OCI-LY3 (cell line): ENCODE results near the gene TOMM7.
"Not testable (repeated sequence)": the region's sequence is repeated elsewhere in the genome, so short reads cannot be mapped to it uniquely, and the experiment has no call there.

Source experiments
- H2AFZ ChIP-seq: fragments of 200-600, 300-600 bp; shearing (Covaris generic); 2 replicates; pipeline ENCODE4 v1.6.0; 2014; ENCODE audit warnings: antibody characterized with exemption, low read depth, low read length
- H3K27ac ChIP-seq: fragments of 200-600, 300-600 bp; sonication (generic); 2 replicates; pipeline ENCODE4 v1.5.1; 2014; ENCODE audit warnings: mild to moderate bottlenecking, low read length, moderate library complexity, mixed read lengths
- H3K27me3 ChIP-seq: fragments of 200-600, 300-600 bp; sonication (generic); 2 replicates; pipeline ENCODE4 v1.6.1; 2014; ENCODE audit warnings: low read depth, low read length, mixed read lengths
- H3K36me3 ChIP-seq: fragments of 200-600, 300-600 bp; sonication (generic); replicated peaks from 2 replicates; pipeline ENCODE3; 2014; ENCODE audit warnings: low read depth, low read length, mixed read lengths
- H3K4me1 ChIP-seq: fragments of 300-600, 200-600 bp; sonication (generic); 2 replicates; pipeline ENCODE4 v1.6.1; 2014; ENCODE audit warnings: low read length, mixed read lengths
- H3K4me2 ChIP-seq: fragments of 200-600, 300-600 bp; sonication (generic); 2 replicates; pipeline ENCODE4 v1.6.1; 2014; ENCODE audit warnings: low read length, mixed read lengths
- H3K4me3 ChIP-seq: fragments of 300-600, 200-600 bp; sonication (generic); 2 replicates; pipeline ENCODE4 v1.5.1; 2014; ENCODE audit warnings: antibody characterized with exemption, mild to moderate bottlenecking, low read length, moderate library complexity
- H3K79me2 ChIP-seq: fragments of 300-600, 200-600 bp; shearing (Covaris generic); 2 replicates; pipeline ENCODE4 v1.6.1; 2014; ENCODE audit warnings: mild to moderate bottlenecking, low read length, mixed read lengths
- H3K9ac ChIP-seq: fragments of 300-600, 200-600 bp; shearing (Covaris generic); 2 replicates; pipeline ENCODE4 v1.6.0; 2014; ENCODE audit warnings: mild to moderate bottlenecking, low read length, moderate library complexity
- H3K9me3 ChIP-seq: fragments of 200-600, 300-600 bp; shearing (Covaris generic); 2 replicates; pipeline ENCODE4 v1.6.1; 2014; ENCODE audit warnings: low read length, mixed read lengths; ENCODE audit not compliant: insufficient read depth
- H4K20me1 ChIP-seq: fragments of 200-600, 300-600 bp; sonication (generic); 2 replicates; pipeline ENCODE4 v1.6.1; 2016; ENCODE audit warnings: low read length, mixed read lengths; ENCODE audit not compliant: insufficient read depth
- CTCF ChIP-seq: fragments of 200-600, 300-600 bp; sonication (generic); IDR thresholded peaks from 2 replicates; pipeline ENCODE4 v1.5.1; 2014; ENCODE audit warnings: antibody characterized with exemption, low read length, low read depth
- EZH2phosphoT487 ChIP-seq: fragments of 200-600 bp; shearing (Covaris generic); IDR thresholded peaks from 2 replicates; pipeline ENCODE4 v1.6.1; 2018; ENCODE audit warnings: antibody characterized with exemption, mixed run types, low read depth

The TOMM7 gene

GRCh38 chr7:22841954-22842353 lies 19.3 kb upstream of the TOMM7 start:
- H4K20me1 ChIP-seq, result no peaks in the 10 kb centered on the region
- H3K27me3 ChIP-seq, result no peaks in the 10 kb centered on the region
- 0 out of 2 replicates have a peak overlapping the region, but pooled peaks have one; percentile 7 for H3K4me3 ChIP-seq
- peak overlapping the region; percentile 96 for H3K27ac ChIP-seq
- H3K4me1 ChIP-seq, result peaks cover 73% of the 10 kb centered on the region
- no peaks in the 10 kb centered on the region for H3K9me3 ChIP-seq
- H3K79me2 ChIP-seq, result no peaks in the 10 kb centered on the region
- peak overlapping the region; percentile 42; the same call in 1 of the 2 replicates for H2AFZ ChIP-seq
- peak overlapping the region; percentile 63 for H3K9ac ChIP-seq
- peaks cover 3% of the 10 kb centered on the region for H3K36me3 ChIP-seq
- peak overlapping the region; percentile 72 for H3K4me2 ChIP-seq
- TF ChIP-seq EZH2phosphoT487 (no peak), CTCF (no peak)

DNA sequence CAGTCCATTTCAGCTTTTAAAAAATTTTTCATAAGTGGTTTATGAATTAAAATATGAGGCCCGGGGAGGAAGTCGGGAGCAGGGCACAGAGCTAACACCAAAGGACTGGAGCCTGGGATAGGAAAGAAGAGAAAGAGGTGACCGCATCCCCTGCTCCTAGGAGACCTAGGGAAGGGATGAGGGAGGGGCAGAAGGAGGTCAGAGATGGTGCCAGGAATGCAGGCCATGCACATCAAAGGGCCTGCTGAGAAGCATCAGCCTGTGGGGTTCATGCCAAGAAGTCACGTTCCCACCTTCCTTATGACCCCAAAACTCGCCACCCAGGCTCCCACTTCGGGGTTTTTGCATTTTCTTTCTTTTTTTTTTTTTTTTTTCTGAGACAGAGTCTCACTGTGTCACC lies 14.7 kb upstream of the TOMM7 start:
- H3K79me2 ChIP-seq, result no peaks in the 10 kb centered on the region
- H3K4me1 ChIP-seq, result peaks cover 42% of the 10 kb centered on the region
- no peaks in the 10 kb centered on the region for H3K36me3 ChIP-seq
- H3K4me3 ChIP-seq, result no peak overlapping the region
- H3K27me3 ChIP-seq, result no peaks in the 10 kb centered on the region
- no peaks in the 10 kb centered on the region for H4K20me1 ChIP-seq
- TF ChIP-seq EZH2phosphoT487, result no peak
- no peak for TF ChIP-seq CTCF
- H3K9ac ChIP-seq, result no peak overlapping the region
- no peak overlapping the region for H3K27ac ChIP-seq
- no peak overlapping the region for H3K4me2 ChIP-seq
- no peaks in the 10 kb centered on the region for H3K9me3 ChIP-seq
- no peak overlapping the region for H2AFZ ChIP-seq

- not testable (repeated sequence) for H3K27me3 ChIP-seq, H3K79me2 ChIP-seq, H4K20me1 ChIP-seq, H3K9ac ChIP-seq, H3K9me3 ChIP-seq, H3K36me3 ChIP-seq, H3K27ac ChIP-seq, H3K4me3 ChIP-seq, H3K4me2 ChIP-seq, H2AFZ ChIP-seq
- peaks cover 34% of the 10 kb centered on the region for H3K4me1 ChIP-seq
Measured at GRCh38 chr7:22836506-22836905, 13.9 kb upstream of the TOMM7 start.

GRCh38 chr7:22833957-22834356 lies 11.3 kb upstream of the TOMM7 start:
- H3K9me3 ChIP-seq, result no peaks in the 10 kb centered on the region
- no peaks in the 10 kb centered on the region for H3K79me2 ChIP-seq
- no peak overlapping the region for H3K9ac ChIP-seq
- H2AFZ ChIP-seq, result no peak overlapping the region
- no peak for TF ChIP-seq CTCF
- no peak for TF ChIP-seq EZH2phosphoT487
- H3K36me3 ChIP-seq, result no peaks in the 10 kb centered on the region
- H4K20me1 ChIP-seq, result no peaks in the 10 kb centered on the region
- no peak overlapping the region for H3K27ac ChIP-seq
- H3K4me1 ChIP-seq, result peaks cover 9% of the 10 kb centered on the region
- H3K27me3 ChIP-seq, result no peaks in the 10 kb centered on the region
- H3K4me3 ChIP-seq, result no peak overlapping the region
- no peak overlapping the region for H3K4me2 ChIP-seq
